HG03558 (cell line): ENCODE results near the gene TDRD10.
"Not testable (repeated sequence)": the region's sequence is repeated elsewhere in the genome, so short reads cannot be mapped to it uniquely, and the experiment has no call there.

ENCODE experiments used
- ATAC-seq: cut with Tn5 transposase; IDR thresholded peaks from one replicate; pipeline ENCODE4 v1.9.1; 2021; ENCODE audit warnings: moderate number of reproducible peaks; ENCODE audit not compliant: unreplicated experiment; ENCODE audit errors: extremely low read depth

TDRD10 gene

GRCh38 chr1:154478013-154478412 lies 24.0 kb upstream of the TDRD10 start:
- no peak for ATAC-seq

- no peak for ATAC-seq
Measured at GRCh38 chr1:154478639-154479038, 23.4 kb upstream of the TDRD10 start.

GRCh38 chr1:154479764-154480421 lies 22.1 kb upstream of the TDRD10 start:
- ATAC-seq: no peak

DNA sequence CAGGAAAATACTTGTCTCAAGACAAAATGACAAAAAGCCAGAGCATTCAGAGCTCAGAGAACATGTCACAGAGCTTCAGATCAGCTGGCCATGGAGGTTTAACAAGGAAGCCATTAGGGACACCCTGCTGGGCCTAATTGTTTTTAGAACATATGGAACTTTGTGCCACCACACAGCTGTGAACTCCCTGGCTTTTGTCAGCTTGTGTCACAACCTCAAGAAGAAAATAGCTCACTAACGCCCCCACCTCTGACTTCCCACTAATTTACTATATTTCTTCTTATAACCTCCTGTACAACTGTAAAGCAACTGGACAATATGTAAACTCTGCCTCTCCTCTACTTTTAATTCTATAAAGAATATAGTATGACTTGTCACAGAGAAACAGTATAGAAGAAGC lies 21.0 kb upstream of the TDRD10 start:
- no peak for ATAC-seq

DNA sequence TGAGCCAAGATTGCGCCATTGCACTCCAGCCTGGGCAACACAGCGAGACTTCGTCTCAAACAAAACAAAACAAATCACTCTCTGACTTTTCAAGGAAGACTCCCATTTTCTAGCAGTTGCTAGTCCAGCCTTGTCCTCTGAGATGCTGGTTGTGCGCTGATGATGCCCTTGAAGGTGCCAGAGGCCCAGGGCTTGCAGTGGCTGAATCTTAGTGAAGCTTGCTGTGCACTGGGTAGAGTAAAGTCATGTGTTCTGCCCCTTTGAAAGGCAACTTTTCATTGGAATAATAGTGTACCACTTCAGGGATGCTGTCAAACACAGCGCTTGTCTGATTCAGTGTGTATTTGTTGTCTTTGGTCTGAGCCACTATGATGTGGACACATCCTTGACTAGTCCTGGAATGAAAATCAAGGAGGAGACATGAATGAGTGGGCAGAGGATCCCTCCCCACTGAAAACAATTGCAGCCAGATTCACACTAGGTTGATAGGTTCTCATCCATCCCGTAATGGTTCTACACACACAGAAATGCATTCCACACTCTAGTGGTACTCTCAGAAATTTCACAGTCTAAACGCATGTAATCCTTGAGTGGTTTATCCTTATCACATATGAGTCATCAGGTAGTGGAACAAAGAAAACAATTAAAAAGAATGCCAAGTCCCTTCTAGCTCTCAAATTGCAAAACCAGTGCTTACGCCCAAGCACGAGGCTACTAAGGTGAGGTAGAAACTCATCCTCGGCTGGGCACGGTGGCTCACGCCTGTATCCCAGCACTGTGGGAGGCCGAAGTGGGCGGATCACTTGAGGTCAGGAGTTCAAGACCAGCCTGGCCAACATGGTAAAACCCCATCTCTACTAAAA lies 17.8 kb upstream of the TDRD10 start:
- no peak for ATAC-seq

- no peak for ATAC-seq
Measured at GRCh38 chr1:154485106-154485505, 16.9 kb upstream of the TDRD10 start.

GRCh38 chr1:154485910-154486496 lies 16.0 kb upstream of the TDRD10 start:
- no peak for ATAC-seq

- ATAC-seq: not testable (repeated sequence)
Measured at GRCh38 chr1:154486756-154487155, 15.3 kb upstream of the TDRD10 start.

DNA sequence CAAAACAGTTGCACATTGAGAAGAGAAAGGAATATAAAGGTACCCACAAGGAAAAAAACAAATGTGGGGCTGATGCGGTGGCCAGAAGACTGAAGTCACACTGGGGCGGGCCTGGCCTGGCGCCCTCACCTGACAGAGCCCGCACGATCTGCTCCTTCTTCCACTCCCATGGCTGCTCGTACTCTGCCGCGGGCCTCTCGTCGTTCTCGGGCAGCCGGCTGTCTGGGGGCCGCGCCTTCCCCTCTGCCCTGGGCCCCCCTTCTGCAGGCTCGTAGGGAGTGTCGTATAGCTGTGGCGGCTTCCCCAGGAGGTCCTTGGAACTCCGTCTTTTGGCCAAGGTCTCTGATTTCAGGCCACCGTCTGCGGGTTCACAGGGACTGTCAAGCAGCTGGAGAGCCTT lies 13.1 kb upstream of the TDRD10 start:
- no peak for ATAC-seq

GRCh38 chr1:154489695-154490274 lies 12.2 kb upstream of the TDRD10 start:
- no peak for ATAC-seq

DNA sequence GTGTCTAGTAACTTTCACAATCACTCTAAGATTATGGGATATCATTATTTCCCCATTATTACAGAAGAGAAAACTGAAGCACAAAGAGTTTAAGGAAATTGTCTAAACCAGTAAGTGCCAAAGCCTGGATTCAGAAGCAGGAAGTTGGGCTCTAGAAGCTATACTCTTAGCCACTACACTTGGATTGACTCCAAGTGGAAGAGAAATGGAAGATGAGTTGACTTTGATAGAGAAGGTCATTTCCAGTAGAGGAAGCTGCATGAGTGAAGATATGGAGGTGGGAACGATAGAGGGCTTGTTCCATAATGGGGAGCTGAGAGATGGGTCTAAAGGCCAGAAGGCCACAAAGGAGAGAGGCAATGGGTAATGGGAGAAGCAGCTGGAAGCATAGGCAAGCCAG lies 11.7 kb upstream of the TDRD10 start:
- ATAC-seq: no peak

DNA sequence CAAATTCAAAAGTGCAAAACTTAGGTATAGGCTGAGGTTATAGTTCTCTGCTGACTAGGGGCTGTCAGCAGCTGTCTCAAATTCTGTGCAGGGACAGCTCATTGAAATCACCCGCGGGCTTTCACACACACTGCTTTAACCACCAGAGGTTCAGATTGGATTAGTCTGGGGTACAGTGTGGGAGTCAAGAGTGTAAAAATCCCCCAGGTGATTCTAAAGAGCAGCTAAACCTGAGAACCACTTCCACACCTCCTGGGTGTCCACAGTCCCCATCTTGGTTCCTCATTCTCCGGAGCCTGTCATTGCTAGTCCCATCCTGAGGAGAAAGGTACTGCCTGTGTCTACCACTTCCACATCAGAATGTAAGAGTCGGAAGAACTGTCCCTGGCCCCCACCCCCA lies 9.9 kb upstream of the TDRD10 start:
- no peak for ATAC-seq

GRCh38 chr1:154493276-154493675 lies 8.7 kb upstream of the TDRD10 start:
- no peak for ATAC-seq

DNA sequence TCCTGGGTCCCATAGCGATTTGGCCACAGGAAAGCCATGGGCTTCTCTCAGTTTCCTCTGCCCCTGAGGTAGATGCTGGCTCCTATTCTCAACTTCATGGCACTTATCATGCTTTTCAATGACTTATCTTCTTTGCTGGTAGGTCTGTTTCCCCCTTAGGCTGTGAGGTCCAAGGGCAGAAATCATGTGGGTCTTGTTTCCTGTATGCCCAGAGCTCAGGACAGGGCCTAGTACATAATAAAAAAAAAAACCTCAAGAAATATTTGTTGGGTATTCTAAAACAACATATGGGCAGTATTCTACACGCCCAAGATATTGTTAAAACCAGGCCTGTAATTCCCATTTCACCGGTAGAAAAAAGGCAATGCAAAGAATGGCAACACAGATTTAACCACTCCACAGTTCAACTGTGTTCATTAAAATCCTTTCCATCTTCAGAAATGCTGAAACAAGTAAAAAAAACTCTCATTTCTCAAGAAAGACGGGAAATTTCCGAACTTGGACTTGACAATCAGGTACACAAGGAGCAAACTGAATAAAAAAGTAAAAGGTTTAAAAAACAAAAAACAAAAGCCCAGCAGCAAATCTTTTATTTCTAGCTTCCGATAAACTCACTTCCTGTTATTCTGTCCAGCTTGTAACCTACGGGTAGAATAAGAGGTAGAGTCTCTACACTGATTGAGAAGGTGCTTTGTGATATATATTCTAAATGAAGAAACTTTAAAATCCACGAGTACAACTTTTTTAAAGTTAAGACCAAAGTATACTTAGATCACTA lies 6.3 kb upstream of the TDRD10 start:
- no peak for ATAC-seq

- no peak for ATAC-seq
Measured at GRCh38 chr1:154496383-154496782, 5.6 kb upstream of the TDRD10 start.

GRCh38 chr1:154497026-154497806 lies 4.8 kb upstream of the TDRD10 start:
- ATAC-seq: no peak

GRCh38 chr1:154499446-154499845 lies 2.6 kb upstream of the TDRD10 start:
- no peak for ATAC-seq

DNA sequence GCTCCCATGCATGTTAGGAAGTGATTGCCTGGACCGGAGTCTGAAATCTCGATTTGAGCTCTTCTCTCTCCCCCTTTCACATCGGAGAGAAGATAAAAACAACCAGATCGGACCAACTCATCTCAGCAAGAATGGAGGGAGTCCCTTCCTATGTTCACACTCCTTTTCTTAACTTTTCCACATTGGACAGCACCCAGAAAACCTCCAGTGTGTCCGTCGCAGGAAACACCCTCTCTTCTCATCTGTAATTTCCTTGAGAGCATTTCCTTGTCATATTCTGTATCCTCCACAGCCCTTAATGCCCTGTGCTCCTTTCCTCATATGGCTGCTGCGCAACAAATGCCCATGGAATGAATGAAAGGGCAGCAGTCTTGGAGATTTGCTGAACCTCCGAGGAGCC lies 1.5 kb upstream of the TDRD10 start:
- no peak for ATAC-seq

DNA sequence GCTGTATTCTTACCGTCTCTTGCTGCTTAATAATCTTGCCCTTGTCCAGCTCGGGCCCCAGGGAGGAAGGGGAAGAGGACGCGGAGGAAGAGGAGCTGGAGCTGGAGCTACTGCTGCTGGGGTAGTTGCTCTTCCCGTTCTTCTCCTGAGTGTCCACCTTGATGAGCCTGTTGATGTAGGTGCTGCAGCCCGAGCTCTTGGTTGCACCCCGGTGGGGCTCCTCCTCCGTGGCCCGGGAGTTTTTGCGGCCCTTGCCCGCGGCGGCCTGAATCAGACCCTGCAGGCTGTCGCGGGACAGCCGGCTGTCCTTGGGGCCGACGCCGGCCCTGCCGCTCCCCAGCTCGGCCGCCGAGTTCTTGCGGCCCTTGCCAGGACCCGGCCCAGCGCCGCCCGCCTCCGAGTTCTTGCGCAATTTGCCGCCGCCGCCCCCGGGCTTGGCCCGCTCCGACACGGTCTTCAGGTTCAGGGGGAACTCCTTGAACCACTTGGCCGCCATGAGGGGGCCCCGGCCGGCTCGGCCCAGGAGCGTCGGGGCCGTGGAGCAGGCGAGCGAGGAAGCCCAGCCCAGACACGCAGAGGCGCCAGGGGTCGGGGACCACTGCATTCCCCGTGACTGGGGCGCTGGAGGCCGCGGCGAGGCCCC lies 475 bp upstream of the TDRD10 start:
- ATAC-seq: no peak
